ENCODE results near the gene FLNC.

DNA sequence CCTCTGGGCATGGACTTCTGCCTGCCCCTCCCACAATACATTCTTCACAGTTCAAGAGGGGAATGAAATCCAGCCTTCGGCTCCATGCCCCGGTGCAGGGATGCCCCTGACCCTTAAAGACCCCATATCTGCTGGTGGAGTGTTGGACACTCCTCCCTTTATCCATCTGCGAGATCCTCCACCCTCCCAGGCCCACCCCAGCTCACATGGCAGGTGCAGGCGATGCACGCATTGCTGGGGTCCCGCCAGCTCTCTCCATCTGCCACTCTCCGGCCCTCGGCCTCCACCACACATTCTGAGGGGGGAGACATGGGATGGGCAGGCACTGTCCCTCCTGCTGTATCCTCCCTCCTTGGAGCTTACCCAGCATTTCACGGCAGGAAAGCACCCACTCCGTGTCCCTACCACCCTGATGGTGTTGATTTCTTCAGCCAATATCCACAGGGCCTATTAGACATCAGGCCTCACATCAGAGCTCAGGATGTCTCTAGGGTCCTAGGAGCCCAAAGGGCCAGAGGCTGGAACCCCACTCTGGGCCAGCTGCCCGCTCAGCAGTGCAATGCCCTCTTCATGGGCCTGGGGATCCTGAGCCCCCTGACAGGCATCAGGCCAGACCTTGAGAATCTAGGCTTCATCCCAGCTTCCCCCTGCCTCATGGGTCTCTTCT, 50.7 kb downstream of the FLNC start:
- no peak for TF ChIP-seq YY1 (IDR thresholded peaks at IDR 0.05; ENCODE audit: low read depth)
- TF ChIP-seq CTCF (IDR thresholded peaks at IDR 0.05): no peak
- no peak for TF ChIP-seq POLR2AphosphoS5 (IDR thresholded peaks at IDR 0.05; ENCODE audit: low read depth, low read length)
- no peak for TF ChIP-seq EZH2phosphoT487 (IDR thresholded peaks at IDR 0.05; ENCODE audit: borderline replicate concordance, low read depth)
- TF ChIP-seq, protein P1, sequence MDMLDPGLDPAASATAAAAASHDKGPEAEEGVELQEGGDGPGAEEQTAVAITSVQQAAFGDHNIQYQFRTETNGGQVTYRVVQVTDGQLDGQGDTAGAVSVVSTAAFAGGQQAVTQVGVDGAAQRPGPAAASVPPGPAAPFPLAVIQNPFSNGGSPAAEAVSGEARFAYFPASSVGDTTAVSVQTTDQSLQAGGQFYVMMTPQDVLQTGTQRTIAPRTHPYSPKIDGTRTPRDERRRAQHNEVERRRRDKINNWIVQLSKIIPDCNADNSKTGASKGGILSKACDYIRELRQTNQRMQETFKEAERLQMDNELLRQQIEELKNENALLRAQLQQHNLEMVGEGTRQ (IDR thresholded peaks at IDR 0.05; ENCODE audit: borderline replicate concordance, low read depth, low read length): no peak
- TF ChIP-seq MXI1 (IDR thresholded peaks at IDR 0.05; ENCODE audit: low read depth, low read length): no peak

Measured in SK-N-SH (cell line).